GM21529 (cell line): ENCODE data around the gene KCTD1.

ENCODE experiments used
- ATAC-seq: cut with Tn5 transposase; IDR thresholded peaks from one replicate; pipeline ENCODE4 v1.9.1; 2021; ENCODE audit not compliant: unreplicated experiment

KCTD1 gene

GRCh38 chr18:26548415-26549262, at the start of gene KCTD1:
Gene KCTD1 (minus strand): TSS chr18:26548553. CDS start chr18:26548536, 17 bp downstream.
- peak; percentile 48 for ATAC-seq

- no peak for ATAC-seq
Measured at GRCh38 chr18:26593365-26594320, 45.3 kb upstream of the KCTD1 start.

GRCh38 chr18:26584745-26585144, 36.4 kb upstream of the KCTD1 start:
- ATAC-seq, result no peak

GRCh38 chr18:26579941-26580618, 31.7 kb upstream of the KCTD1 start:
- no peak for ATAC-seq

- ATAC-seq, result no peak
Measured at GRCh38 chr18:26575865-26576217, 27.5 kb upstream of the KCTD1 start.

- ATAC-seq, result no peak
Measured at GRCh38 chr18:26574958-26575864, 26.9 kb upstream of the KCTD1 start.

- ATAC-seq, result no peak
Measured at GRCh38 chr18:26568926-26569665, 20.7 kb upstream of the KCTD1 start.

GRCh38 chr18:26568513-26568912, 20.2 kb upstream of the KCTD1 start:
- ATAC-seq, result no peak

- ATAC-seq, result no peak
Measured at GRCh38 chr18:26566874-26567555, 18.7 kb upstream of the KCTD1 start.

GRCh38 chr18:26565514-26565913, 17.2 kb upstream of the KCTD1 start:
- ATAC-seq, result no peak

GRCh38 chr18:26563024-26563423, 14.7 kb upstream of the KCTD1 start:
- no peak for ATAC-seq

GRCh38 chr18:26562568-26562967, 14.2 kb upstream of the KCTD1 start:
- ATAC-seq, result no peak

GRCh38 chr18:26561769-26562168, 13.4 kb upstream of the KCTD1 start:
- ATAC-seq, result no peak

- ATAC-seq, result peak; percentile 93
Measured at GRCh38 chr18:26556573-26556972, 8.2 kb upstream of the KCTD1 start.

- ATAC-seq, result no peak
Measured at GRCh38 chr18:26555804-26556553, 7.6 kb upstream of the KCTD1 start.

GRCh38 chr18:26553943-26554342, 5.6 kb upstream of the KCTD1 start:
- no peak for ATAC-seq

GRCh38 chr18:26551695-26552081, 3.3 kb upstream of the KCTD1 start:
- ATAC-seq, result no peak

GRCh38 chr18:26550998-26551694, 2.8 kb upstream of the KCTD1 start:
- ATAC-seq, result no peak
